ENCODE results near the gene ITGB3.

The ITGB3 gene

GRCh38 chr17:47274319-47275069 lies 20.9 kb downstream of the ITGB3 start:
- DNase-seq (ENCODE audit: low read depth in 2 of 2, low spot score in 1 of 2), result no peak

- DNase-seq (ENCODE audit: low read depth in 2 of 2, low spot score in 1 of 2), result no peak
Observed at GRCh38 chr17:47275245-47275984, 21.8 kb downstream of the ITGB3 start.

GRCh38 chr17:47276444-47276843 lies 22.8 kb downstream of the ITGB3 start:
- no peak for DNase-seq (ENCODE audit: low read depth in 2 of 2, low spot score in 1 of 2)

- no peak for DNase-seq (ENCODE audit: low read depth in 2 of 2, low spot score in 1 of 2)
Observed at GRCh38 chr17:47276868-47277267, 23.2 kb downstream of the ITGB3 start.

DNA sequence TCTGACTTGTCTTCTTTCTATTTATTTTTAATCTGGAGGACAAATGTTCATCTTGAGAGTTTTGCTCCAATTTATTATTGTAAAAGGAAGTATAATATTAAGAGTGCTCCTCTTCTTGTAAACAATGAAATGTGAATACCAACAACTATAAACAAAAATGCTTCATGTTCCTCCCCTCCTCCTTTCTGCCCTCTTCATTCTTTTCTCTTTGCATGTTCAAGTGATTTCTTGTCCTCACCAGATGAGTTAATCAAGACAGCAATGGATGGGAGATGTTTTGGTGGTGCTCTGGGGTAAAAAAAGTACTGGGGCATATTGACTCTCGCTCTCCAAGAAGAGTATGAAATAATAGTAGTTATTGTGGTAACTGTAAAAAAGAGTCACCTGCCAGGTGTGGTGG lies 24.3 kb downstream of the ITGB3 start:
- DNase-seq (ENCODE audit: low read depth in 2 of 2, low spot score in 1 of 2), result no peak

DNA sequence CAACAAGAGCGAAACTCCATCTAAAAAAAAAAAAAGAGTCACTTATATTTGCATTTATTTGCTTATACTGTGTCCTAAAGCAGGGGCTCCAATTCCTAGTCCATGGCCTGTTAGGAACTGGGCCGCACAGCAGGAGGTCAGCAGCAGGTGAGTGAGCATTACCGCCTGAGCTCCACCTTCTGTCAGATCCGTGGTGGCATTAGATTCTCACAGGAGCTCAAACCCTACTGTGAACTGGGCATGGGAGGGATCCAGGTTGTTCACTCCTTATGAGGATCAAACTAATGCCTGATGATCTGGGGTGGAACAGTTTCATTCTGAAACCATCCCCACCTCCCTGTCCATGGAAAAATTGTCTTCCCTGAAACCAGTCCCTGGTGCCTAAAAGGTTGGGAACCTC lies 24.9 kb downstream of the ITGB3 start:
- DNase-seq (ENCODE audit: low read depth in 2 of 2, low spot score in 1 of 2), result no peak

GRCh38 chr17:47279062-47279801 lies 25.6 kb downstream of the ITGB3 start:
- no peak for DNase-seq (ENCODE audit: low read depth in 2 of 2, low spot score in 1 of 2)

- no peak for DNase-seq (ENCODE audit: low read depth in 2 of 2, low spot score in 1 of 2)
Observed at GRCh38 chr17:47280072-47280811, 26.6 kb downstream of the ITGB3 start.

DNA sequence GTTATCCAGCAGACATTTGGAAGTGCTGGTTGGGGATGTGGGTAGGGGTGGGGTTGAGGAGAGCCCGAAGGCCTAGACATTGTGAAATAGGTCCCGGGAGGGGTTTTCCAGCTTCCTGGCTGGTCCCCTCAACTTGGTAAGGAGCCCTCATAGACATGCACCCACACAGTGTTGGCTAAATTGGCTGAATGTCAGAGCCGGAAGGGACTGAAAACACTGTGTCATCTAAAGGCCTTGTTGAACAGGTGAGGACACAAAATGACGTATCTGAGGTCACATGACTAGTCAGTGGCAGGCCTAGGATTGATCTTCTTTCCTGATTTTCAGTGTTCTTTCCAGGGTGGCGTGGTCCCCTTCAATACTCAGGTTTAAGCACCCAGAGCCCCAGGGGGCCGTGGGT lies 27.6 kb downstream of the ITGB3 start:
- DNase-seq (ENCODE audit: low read depth in 2 of 2, low spot score in 1 of 2), result no peak

- DNase-seq (ENCODE audit: low read depth in 2 of 2, low spot score in 1 of 2), result no peak
Observed at GRCh38 chr17:47285003-47285402, 31.4 kb downstream of the ITGB3 start.

GRCh38 chr17:47286198-47286914 lies 32.7 kb downstream of the ITGB3 start:
- DNase-seq (ENCODE audit: low read depth in 2 of 2, low spot score in 1 of 2), result no peak

DNA sequence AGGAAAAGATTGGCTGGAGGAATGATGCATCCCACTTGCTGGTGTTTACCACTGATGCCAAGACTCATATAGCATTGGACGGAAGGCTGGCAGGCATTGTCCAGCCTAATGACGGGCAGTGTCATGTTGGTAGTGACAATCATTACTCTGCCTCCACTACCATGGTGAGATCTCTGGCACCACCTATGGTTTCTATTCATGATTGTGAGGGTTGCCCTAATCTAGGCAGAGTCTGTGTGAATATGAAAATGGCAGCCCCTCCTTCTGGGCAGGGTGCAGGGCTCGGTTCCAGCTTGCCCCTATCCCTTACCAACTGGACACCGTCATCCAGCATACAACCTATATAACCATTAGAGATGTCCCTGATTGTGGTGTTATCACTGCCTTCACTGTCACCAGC lies 33.4 kb downstream of the ITGB3 start:
- no peak for DNase-seq (ENCODE audit: low read depth in 2 of 2, low spot score in 1 of 2)

DNA sequence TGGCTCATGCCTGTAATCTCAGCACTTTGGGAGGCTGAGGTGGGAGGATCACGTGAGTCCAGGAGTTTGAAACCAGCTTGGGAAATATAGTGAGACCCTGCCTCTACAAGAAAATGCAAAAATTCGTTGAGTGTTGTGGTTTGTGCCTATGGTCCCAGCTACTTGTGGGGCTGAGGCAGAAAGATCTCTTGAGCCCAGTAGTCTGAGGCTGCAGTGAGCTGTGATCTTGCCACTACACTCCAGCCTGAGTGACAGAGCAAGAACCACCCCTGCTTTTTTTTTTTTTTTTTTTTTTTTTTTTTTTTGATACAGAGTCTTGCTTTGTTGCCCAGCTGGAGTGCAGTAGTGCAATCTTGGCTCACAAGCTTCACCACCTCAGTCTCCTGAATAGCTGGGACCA lies 34.0 kb downstream of the ITGB3 start:
- no peak for DNase-seq (ENCODE audit: low read depth in 2 of 2, low spot score in 1 of 2)

DNA sequence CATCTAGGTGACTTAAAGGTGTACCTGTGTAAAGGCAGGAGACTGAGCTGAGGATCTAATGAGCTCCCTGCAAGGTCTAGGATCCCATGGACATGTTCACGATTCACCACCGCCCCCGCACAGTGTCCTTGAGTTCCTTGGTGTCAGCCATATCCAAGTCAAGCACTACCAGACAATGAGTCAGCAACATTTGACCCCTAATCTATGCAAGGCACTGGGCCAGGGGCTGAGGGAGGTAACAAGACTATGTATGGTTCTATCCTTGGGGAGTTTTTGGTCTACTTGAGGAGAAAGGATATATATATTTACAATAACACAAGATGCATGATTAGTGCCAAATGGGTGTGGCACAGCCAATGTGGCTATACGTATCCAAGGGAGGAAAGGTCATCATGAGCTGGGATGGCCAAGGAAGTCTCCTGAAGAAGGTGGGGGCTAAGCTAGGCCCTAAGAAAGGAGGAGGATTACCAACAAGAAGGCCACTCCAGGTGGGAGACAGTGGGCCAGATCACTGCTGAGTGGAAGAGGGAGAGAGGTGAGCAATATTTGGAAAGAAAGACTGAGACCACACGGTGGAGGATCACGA lies 35.0 kb downstream of the ITGB3 start:
- DNase-seq (ENCODE audit: low read depth in 2 of 2, low spot score in 1 of 2), result no peak

DNA sequence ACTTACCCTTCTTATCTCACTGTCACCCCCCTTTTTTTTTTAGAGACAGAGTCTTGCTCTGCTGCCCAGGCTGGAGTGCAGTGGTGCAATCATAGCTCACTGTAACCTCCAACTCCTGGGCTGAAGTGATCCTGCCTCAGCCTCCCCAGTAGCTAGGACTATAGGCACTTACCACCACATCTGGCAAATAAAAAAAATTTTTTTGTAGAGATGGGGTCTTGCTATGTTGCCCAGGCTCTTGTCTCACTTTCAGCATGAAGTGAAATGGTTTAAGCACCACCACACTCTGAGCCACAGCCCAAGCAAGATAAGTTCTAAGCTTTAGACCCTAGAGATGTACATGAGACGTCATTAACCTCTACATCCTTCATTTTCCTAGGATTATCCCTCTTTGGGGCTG lies 35.7 kb downstream of the ITGB3 start:
- no peak for DNase-seq (ENCODE audit: low read depth in 2 of 2, low spot score in 1 of 2)

DNA sequence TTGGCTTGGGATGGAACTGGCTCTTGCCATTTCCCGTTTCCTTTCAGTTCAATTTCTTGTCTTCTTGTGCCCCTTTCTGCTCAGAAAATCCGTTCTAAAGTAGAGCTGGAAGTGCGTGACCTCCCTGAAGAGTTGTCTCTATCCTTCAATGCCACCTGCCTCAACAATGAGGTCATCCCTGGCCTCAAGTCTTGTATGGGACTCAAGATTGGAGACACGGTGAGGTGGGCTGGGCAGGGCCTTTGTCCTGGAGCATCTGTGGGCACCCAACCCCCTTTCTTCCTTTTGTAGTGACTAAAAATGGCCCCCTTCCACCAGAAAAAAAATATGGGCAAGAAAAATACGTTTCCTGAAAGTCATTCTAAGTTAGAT lies 37.2 kb downstream of the ITGB3 start:
- no peak for DNase-seq (ENCODE audit: low read depth in 2 of 2, low spot score in 1 of 2)

DNA sequence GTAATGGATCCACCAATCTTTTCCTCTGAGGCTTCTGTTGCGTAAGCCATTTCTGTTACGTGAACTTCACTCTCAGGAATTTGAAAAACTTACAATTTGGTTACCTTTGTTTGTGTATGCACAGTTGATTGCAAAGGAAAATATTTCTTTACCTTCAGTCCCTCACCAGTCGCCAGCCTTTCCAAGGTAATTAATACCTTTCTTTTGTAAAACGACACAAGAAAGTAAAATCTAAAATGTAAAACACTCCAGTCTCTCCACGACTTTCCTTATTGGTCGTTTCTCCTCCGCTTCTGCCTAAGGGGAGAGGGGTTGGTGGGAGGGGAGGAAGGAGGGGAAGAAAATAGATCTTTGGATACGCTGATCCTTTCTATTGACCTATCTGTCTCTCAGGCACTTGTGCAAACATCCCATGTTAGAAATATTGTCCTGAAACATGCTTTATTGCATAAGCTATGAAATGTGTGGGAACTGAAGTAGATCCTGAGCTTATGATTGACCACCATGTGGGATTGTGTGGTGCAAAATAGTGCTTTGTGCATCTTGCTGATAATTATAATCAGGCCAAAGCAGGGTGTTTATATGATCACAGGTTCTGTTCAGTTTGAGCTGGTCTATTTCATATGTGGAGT lies 37.7 kb downstream of the ITGB3 start:
- DNase-seq (ENCODE audit: low read depth in 2 of 2, low spot score in 1 of 2), result no peak

DNA sequence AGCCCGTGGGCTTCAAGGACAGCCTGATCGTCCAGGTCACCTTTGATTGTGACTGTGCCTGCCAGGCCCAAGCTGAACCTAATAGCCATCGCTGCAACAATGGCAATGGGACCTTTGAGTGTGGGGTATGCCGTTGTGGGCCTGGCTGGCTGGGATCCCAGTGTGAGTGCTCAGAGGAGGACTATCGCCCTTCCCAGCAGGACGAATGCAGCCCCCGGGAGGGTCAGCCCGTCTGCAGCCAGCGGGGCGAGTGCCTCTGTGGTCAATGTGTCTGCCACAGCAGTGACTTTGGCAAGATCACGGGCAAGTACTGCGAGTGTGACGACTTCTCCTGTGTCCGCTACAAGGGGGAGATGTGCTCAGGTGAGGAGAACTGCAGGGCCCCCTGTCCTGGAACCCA lies 38.6 kb downstream of the ITGB3 start:
- no peak for DNase-seq (ENCODE audit: low read depth in 2 of 2, low spot score in 1 of 2)

DNA sequence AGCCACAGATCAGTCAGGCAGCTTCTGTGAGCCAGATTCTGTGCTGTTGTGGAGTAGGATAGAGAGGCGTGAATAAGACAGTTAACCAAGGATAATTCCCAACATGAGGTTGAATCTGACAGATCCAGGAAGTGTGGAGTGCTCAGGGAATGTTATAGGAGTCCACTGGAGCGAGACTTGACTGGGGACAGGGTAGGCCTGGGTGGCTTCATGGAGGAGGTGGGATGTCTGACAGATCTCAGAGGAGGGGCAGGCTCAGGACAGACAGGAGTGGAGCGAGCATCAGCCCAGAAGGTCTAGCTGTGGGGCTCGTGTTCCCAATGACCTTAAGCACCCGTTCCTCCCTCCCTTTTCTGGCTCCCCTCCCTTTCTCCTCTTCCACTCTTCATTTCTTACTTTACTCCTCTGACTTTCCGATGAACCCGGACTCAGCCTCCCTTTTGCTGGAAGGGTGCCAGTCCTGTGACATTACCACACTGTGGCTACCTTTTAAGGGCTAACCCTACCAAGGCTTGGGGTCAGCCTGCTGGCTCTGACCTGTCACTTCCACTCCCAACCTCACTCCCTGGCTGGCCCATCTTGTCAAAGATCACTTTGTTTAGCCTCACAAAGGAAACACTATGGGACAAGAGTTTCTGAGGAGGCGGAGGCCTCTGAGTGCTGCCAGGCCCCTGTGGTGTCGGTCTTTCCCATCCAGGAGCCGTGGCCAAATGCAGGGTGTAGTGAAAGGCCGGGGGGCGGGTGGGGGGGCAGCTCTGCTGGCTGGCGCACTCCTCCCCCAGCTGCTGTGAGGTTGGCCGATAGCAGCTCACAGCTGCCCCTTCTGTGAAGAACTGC lies 41.6 kb downstream of the ITGB3 start:
- no peak for DNase-seq (ENCODE audit: low read depth in 2 of 2, low spot score in 1 of 2)
